GM12875 (cell line): ENCODE measurements around the gene RAD50.
"Not testable (repeated sequence)": the region's sequence is repeated elsewhere in the genome, so short reads cannot be mapped to it uniquely, and the experiment has no call there.

ENCODE experiments used
- H3K4me3 ChIP-seq: one replicate; pipeline ENCODE4 v1.5.1; 2011; ENCODE audit warnings: low read depth, low read length, control low read depth
- CTCF ChIP-seq: IDR thresholded peaks from 2 replicates; pipeline ENCODE4 v1.5.1; 2011; ENCODE audit warnings: low read depth, mild to moderate bottlenecking, control low read depth, inconsistent platforms, low read length, moderate library complexity, borderline replicate concordance; ENCODE audit not compliant: insufficient read depth

RAD50 gene

GRCh38 chr5:132543472-132544201, 13.1 kb upstream of the RAD50 start, which contains the start of gene IL5:
TSS of gene IL5 (minus strand) at chr5:132543522. CDS start at chr5:132543478, 44 bp downstream.
- H3K4me3 ChIP-seq: no peak within 1 kb of the TSS
- no peak for TF ChIP-seq CTCF

- TF ChIP-seq CTCF: no peak
- H3K4me3 ChIP-seq: no peak overlapping the region
Measured at GRCh38 chr5:132546108-132546507, 10.7 kb upstream of the RAD50 start.

- no peak for TF ChIP-seq CTCF
- no peak overlapping the region for H3K4me3 ChIP-seq
Measured at GRCh38 chr5:132547269-132547668, 9.5 kb upstream of the RAD50 start.

GRCh38 chr5:132548834-132549233, 7.9 kb upstream of the RAD50 start:
- not testable (repeated sequence) for H3K4me3 ChIP-seq

- no peak for TF ChIP-seq CTCF
- H3K4me3 ChIP-seq: no peak overlapping the region
Measured at GRCh38 chr5:132549576-132549975, 7.2 kb upstream of the RAD50 start.

- H3K4me3 ChIP-seq: peak overlapping the region; percentile 89
Measured at GRCh38 chr5:132556153-132556762, 519 bp upstream of the RAD50 start.

GRCh38 chr5:132557478-132558172, 848 bp downstream of the RAD50 start:
- TF ChIP-seq CTCF: no peak
- peak overlapping the region; percentile 89 for H3K4me3 ChIP-seq

More at GRCh38 chr5:132556153-132556762, 519 bp upstream of the RAD50 start:
- TF ChIP-seq CTCF: no peak
